Measurements from ENCODE around the gene GRM8.
"Not testable (repeated sequence)": the region's sequence is repeated elsewhere in the genome, so short reads cannot be mapped to it uniquely, and the experiment has no call there.

Gene GRM8

DNA sequence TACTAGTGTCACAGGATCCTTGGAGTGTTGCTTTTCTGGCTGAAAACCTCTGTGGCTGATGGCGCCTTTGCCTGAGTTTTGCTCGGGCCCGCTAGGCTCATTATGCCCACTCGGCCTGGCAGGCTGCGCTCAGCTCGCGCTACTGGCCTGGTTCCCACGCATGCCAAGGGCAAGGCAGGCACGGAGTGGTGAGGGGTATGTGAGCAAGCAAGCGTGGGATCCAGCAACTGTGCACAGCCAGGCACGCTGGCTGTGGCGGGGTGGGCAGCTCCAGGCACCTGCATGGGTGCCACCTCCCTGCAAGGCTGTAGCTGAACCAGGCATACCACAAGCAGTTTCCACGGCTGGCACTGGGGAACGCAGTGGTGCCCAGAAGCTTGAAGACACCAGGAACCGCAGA lies 562.6 kb downstream of the GRM8 start:
- no peak overlapping the region for H3K4me3 ChIP-seq (ENCODE audit: low read depth, low read length)
- TF ChIP-seq, protein P1, sequence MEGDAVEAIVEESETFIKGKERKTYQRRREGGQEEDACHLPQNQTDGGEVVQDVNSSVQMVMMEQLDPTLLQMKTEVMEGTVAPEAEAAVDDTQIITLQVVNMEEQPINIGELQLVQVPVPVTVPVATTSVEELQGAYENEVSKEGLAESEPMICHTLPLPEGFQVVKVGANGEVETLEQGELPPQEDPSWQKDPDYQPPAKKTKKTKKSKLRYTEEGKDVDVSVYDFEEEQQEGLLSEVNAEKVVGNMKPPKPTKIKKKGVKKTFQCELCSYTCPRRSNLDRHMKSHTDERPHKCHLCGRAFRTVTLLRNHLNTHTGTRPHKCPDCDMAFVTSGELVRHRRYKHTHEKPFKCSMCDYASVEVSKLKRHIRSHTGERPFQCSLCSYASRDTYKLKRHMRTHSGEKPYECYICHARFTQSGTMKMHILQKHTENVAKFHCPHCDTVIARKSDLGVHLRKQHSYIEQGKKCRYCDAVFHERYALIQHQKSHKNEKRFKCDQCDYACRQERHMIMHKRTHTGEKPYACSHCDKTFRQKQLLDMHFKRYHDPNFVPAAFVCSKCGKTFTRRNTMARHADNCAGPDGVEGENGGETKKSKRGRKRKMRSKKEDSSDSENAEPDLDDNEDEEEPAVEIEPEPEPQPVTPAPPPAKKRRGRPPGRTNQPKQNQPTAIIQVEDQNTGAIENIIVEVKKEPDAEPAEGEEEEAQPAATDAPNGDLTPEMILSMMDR (IDR thresholded peaks at IDR 0.05; ENCODE audit: insufficient read depth, low read depth, low read length, missing control alignments): no peak
- DNase-seq (ENCODE audit: low read depth): no peak

GRCh38 chr7:126689037-126689436 lies 563.7 kb downstream of the GRM8 start:
- H3K4me3 ChIP-seq (ENCODE audit: low read depth, low read length): no peak overlapping the region
- DNase-seq (ENCODE audit: low read depth): no peak
- TF ChIP-seq, protein P1 (IDR thresholded peaks at IDR 0.05; ENCODE audit: insufficient read depth, low read depth, low read length, missing control alignments): no peak

DNA sequence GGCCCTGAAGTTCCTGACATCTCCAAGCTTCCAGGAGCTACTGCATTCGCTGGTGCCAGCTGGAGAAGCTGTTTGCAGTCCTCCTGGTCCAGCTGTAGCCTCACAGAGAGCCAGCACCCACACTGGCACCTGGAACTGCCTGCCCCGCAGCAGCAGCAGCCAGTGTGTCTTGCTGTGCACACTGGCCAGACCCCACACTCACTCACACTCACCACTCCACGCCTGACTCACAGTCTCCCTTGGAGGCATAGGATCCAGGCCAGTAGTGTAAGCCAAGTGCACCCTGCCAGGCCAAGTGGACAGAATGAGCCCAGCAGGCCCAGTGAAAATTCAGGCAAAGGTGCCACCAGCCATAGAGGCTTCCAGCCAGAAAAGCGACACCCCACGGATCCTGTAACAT lies 566.3 kb downstream of the GRM8 start:
- DNase-seq (ENCODE audit: low read depth): no peak
- TF ChIP-seq, protein P1 (IDR thresholded peaks at IDR 0.05; ENCODE audit: insufficient read depth, low read depth, low read length, missing control alignments): no peak
- H3K4me3 ChIP-seq (ENCODE audit: low read depth, low read length): no peak overlapping the region

GRCh38 chr7:126685596-126685995 lies 567.1 kb downstream of the GRM8 start:
- TF ChIP-seq, protein P1 (IDR thresholded peaks at IDR 0.05; ENCODE audit: insufficient read depth, low read depth, low read length, missing control alignments): no peak
- no peak for DNase-seq (ENCODE audit: low read depth)
- H3K4me3 ChIP-seq (ENCODE audit: low read depth, low read length): no peak overlapping the region

DNA sequence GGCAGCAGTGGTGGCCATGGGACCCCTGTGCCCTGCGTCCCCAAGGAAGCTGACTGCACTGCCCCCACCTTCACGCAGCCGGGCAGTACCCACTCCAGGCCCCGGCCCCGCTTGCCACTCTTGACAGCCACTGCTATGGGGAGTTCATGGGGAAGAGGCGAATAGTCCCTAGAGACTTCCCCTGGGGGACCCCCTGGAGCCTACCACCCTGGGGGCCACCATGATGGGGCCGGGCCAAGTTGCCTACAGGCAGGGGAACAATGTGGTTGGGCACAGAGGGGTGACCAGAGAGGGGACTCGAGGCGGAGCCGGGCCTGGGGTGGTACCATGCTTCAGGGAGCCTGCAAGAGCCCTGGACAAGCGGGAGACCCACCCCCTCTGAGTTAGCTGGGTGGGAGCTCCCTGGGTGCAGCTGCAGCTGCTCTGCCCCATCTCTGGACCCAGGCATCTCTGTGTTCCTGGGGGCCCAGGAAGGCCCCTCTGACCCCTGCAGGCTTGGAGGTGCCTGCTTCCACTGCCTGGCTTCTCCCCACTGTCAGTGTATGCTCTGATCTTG lies 567.6 kb downstream of the GRM8 start:
- TF ChIP-seq, protein P1 (IDR thresholded peaks at IDR 0.05; ENCODE audit: insufficient read depth, low read depth, low read length, missing control alignments): no peak
- DNase-seq (ENCODE audit: low read depth): no peak
- H3K4me3 ChIP-seq (ENCODE audit: low read depth, low read length): no peak overlapping the region

- no peak for DNase-seq (ENCODE audit: low read depth)
- TF ChIP-seq, protein P1 (IDR thresholded peaks at IDR 0.05; ENCODE audit: insufficient read depth, low read depth, low read length, missing control alignments): no peak
- H3K4me3 ChIP-seq (ENCODE audit: low read depth, low read length): no peak overlapping the region
Measured at GRCh38 chr7:126682176-126682575, 570.6 kb downstream of the GRM8 start.

DNA sequence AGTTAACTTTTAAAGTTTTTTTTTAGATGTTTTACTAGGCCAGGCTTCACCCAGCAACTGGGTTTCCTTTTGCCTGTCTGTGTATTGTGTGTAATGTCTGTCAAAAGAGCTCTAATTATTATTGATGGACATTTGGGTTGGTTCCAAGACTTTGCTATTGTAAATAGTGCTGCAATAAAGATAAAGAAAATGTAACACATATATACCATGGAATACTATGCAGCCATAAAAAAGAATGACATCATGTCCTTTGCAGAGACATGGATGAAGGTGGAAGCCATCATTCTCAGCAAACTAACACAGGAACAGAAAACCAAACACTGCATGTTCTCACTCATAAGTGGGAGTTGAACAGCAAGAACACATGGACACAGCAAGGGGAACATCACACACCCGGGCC lies 584.0 kb downstream of the GRM8 start:
- not testable (repeated sequence) for DNase-seq (ENCODE audit: low read depth); H3K4me3 ChIP-seq (ENCODE audit: low read depth, low read length)
